GM23248 (cell line): ENCODE data around the gene NEURL2. TPM values are rescaled to one million over a fixed set of nuclear protein-coding genes. Genes with fewer than 3 reads are reported as not detected.

Experiments used
- DNase-seq: peaks from one replicate; pipeline ENCODE4 v3.0.0-alpha.2; 2015
- H2AFZ ChIP-seq: fragments of 200-600 bp; sonication (generic); 2 replicates; pipeline ENCODE4 v1.6.1; 2016; ENCODE audit warnings: antibody characterized with exemption
- H3F3A ChIP-seq: fragments of 200-600 bp; sonication (generic); 2 replicates; pipeline ENCODE4 v1.6.1; 2016; ENCODE audit warnings: mild to moderate bottlenecking, antibody characterized with exemption, mixed run types; ENCODE audit not compliant: insufficient read depth
- H3K27ac ChIP-seq: fragments of 200-600 bp; sonication (generic); 2 replicates; pipeline ENCODE4 v1.5.1; 2016; ENCODE audit warnings: mild to moderate bottlenecking
- H3K27me3 ChIP-seq: fragments of 200-600 bp; sonication (generic); replicated peaks from 2 replicates; pipeline ENCODE4 v1.6.1; 2016; ENCODE audit warnings: mild to moderate bottlenecking; ENCODE audit not compliant: insufficient read depth
- H3K36me3 ChIP-seq: fragments of 200-600 bp; sonication (generic); 2 replicates; pipeline ENCODE4 v1.6.1; 2016; ENCODE audit warnings: low read depth, mild to moderate bottlenecking
- H3K4me1 ChIP-seq: fragments of 200-600 bp; sonication (generic); 2 replicates; pipeline ENCODE4 v1.6.1; 2016; ENCODE audit warnings: mild to moderate bottlenecking; ENCODE audit not compliant: insufficient read depth
- H3K4me2 ChIP-seq: fragments of 200-600 bp; sonication (generic); one replicate; pipeline ENCODE4 v1.6.1; 2016; ENCODE audit warnings: mild to moderate bottlenecking; ENCODE audit not compliant: unreplicated experiment
- H3K4me3 ChIP-seq: fragments of 200-600 bp; sonication (generic); 2 replicates; pipeline ENCODE4 v1.5.1; 2016; ENCODE audit warnings: mild to moderate bottlenecking
- H3K79me2 ChIP-seq: fragments of 200-600 bp; sonication (generic); 2 replicates; pipeline ENCODE4 v1.6.1; 2016; ENCODE audit warnings: mild to moderate bottlenecking; ENCODE audit not compliant: insufficient read depth
- H3K9ac ChIP-seq: fragments of 200-600 bp; sonication (generic); 2 replicates; pipeline ENCODE4 v1.6.1; 2016; ENCODE audit warnings: mild to moderate bottlenecking
- H3K9me2 ChIP-seq: fragments of 200-600 bp; sonication (generic); 2 replicates; pipeline ENCODE4 v1.6.1; 2016; ENCODE audit warnings: mixed run types, mild to moderate bottlenecking, moderate library complexity; ENCODE audit not compliant: insufficient read depth
- H3K9me3 ChIP-seq: fragments of 200-600 bp; sonication (generic); one replicate; pipeline ENCODE4 v1.6.1; 2017; ENCODE audit warnings: low read depth
- H4K20me1 ChIP-seq: fragments of 200-600 bp; sonication (generic); 2 replicates; pipeline ENCODE4 v1.6.0; 2016; ENCODE audit not compliant: insufficient read depth
- EZH2 ChIP-seq: fragments of 200-600 bp; sonication (generic); IDR thresholded peaks from 2 replicates; pipeline ENCODE4 v1.6.1; 2018; ENCODE audit warnings: antibody characterized with exemption, mild to moderate bottlenecking; ENCODE audit not compliant: insufficient read depth, poor library complexity, severe bottlenecking
- EZH2phosphoT487 ChIP-seq: fragments of 200-600 bp; sonication (generic); IDR thresholded peaks from 2 replicates; pipeline ENCODE4 v1.6.1; 2018; ENCODE audit warnings: antibody characterized with exemption, moderate library complexity, mild to moderate bottlenecking, low read depth; ENCODE audit not compliant: insufficient read depth
- WGBS, 2 experiments: methylation state at CpG; one replicate each; pipeline ENCODE4 v1.1.6; 2015 to 2017; ENCODE audit warnings: low lambda C conversion rate in 2 of 2, low coverage in 1 of 2; ENCODE audit errors: missing lambda C conversion rate in 2 of 2; 5-methylcytosine and 5-hydroxymethylcytosine counted together
- in situ Hi-C: fragments of 300-500 bp; cut with MboI; formaldehyde crosslinking; loops from 2 replicates; pipeline ENCODE4 v1.15.0; 2020
- polyA plus RNA-seq: library from polyadenylated mRNA; unstranded; fragments of >200 nt; fragmentation: Nextera tagmentation; extraction: Ambion mirVana; gene quantifications from 2 replicates; pipeline ENCODE4 v1.2.1, GENCODE V29; 2016
- total RNA-seq: library from RNA; depleted of rRNA; stranded (reverse); fragments of >200 nt; shearing (Covaris generic); gene quantifications from 2 replicates; pipeline ENCODE4 v1.2.3, GENCODE V29; 2014

NEURL2 gene
- total and polyA plus RNA-seq, 2 experiments from 2014 or later = 2.1 to 4.3 TPM

- in situ Hi-C loops = no loop called here
- H3K4me1 ChIP-seq = peaks cover 6% of the 10 kb centered on the region
- no peaks in the 10 kb centered on the region for H3K9me3 ChIP-seq
- no peaks in the 10 kb centered on the region for H3K9me2 ChIP-seq
- H3K4me3 ChIP-seq = no peak overlapping the region
- H2AFZ ChIP-seq = no peak overlapping the region
- H3K79me2 ChIP-seq = no peaks in the 10 kb centered on the region
- DNase-seq = no peak
- H4K20me1 ChIP-seq = no peaks in the 10 kb centered on the region
- H3K4me2 ChIP-seq = no peak overlapping the region
- peaks cover 5% of the 10 kb centered on the region; the same call in 1 of the 2 replicates for H3F3A ChIP-seq
- no peaks in the 10 kb centered on the region for H3K27me3 ChIP-seq
- 86 to 88% methylated on average over 9 of the region's 9 CpGs for WGBS, 2 experiments
- TF ChIP-seq EZH2phosphoT487 (no peak), EZH2 (no peak)
- H3K9ac ChIP-seq = no peak overlapping the region
- H3K27ac ChIP-seq = no peak overlapping the region
- no peaks in the 10 kb centered on the region for H3K36me3 ChIP-seq
Measured at GRCh38 chr20:45920462-45921336, 29.7 kb upstream of the NEURL2 start.

- 66 to 71% methylated on average over 11 of the region's 11 CpGs for WGBS, 2 experiments
- TF ChIP-seq EZH2 (no peak), EZH2phosphoT487 (no peak)
- H3K36me3 ChIP-seq = no peaks in the 10 kb centered on the region
- H3K9me3 ChIP-seq = no peaks in the 10 kb centered on the region
- H3K4me1 ChIP-seq = peaks cover 6% of the 10 kb centered on the region
- peaks cover 5% of the 10 kb centered on the region; the same call in 1 of the 2 replicates for H3F3A ChIP-seq
- no peaks in the 10 kb centered on the region for H4K20me1 ChIP-seq
- H3K79me2 ChIP-seq = no peaks in the 10 kb centered on the region
- no peaks in the 10 kb centered on the region for H3K27me3 ChIP-seq
- H3K4me2 ChIP-seq = no peak overlapping the region
- no peak overlapping the region for H3K27ac ChIP-seq
- H3K9ac ChIP-seq = no peak overlapping the region
- no peak for DNase-seq
- no peak overlapping the region for H3K4me3 ChIP-seq
- no peak overlapping the region for H2AFZ ChIP-seq
- in situ Hi-C loops = no loop called here
- no peaks in the 10 kb centered on the region for H3K9me2 ChIP-seq
Measured at GRCh38 chr20:45919542-45920399, 28.8 kb upstream of the NEURL2 start.

GRCh38 chr20:45918779-45919537, 27.9 kb upstream of the NEURL2 start:
- in situ Hi-C loops = no loop called here
- Histone ChIP-seq H3K9me3 (no peaks in the 10 kb centered on the region), H3K36me3 (no peaks in the 10 kb centered on the region), H3F3A (peaks cover 5% of the 10 kb centered on the region; the same call in 1 of the 2 replicates), H3K9me2 (no peaks in the 10 kb centered on the region), H3K27ac (no peak overlapping the region), H4K20me1 (no peaks in the 10 kb centered on the region), H3K9ac (no peak overlapping the region), H3K79me2 (no peaks in the 10 kb centered on the region), H3K4me3 (no peak overlapping the region), H3K4me2 (no peak overlapping the region), H2AFZ (peak overlapping the region; percentile 35; the same call in 1 of the 2 replicates), H3K27me3 (no peaks in the 10 kb centered on the region), H3K4me1 (peaks cover 6% of the 10 kb centered on the region)
- WGBS, 2 experiments = 78 to 82% methylated on average over 12 of the region's 12 CpGs
- no peak for TF ChIP-seq EZH2
- no peak for TF ChIP-seq EZH2phosphoT487
- DNase-seq = no peak

- Histone ChIP-seq H3K27ac (no peak overlapping the region), H3F3A (peaks cover 5% of the 10 kb centered on the region; the same call in 1 of the 2 replicates), H3K4me2 (no peak overlapping the region), H3K4me3 (no peak overlapping the region), H2AFZ (peak overlapping the region; percentile 35), H3K9me3 (no peaks in the 10 kb centered on the region), H3K27me3 (no peaks in the 10 kb centered on the region), H4K20me1 (no peaks in the 10 kb centered on the region), H3K4me1 (peaks cover 6% of the 10 kb centered on the region), H3K36me3 (no peaks in the 10 kb centered on the region), H3K9ac (no peak overlapping the region), H3K9me2 (no peaks in the 10 kb centered on the region), H3K79me2 (no peaks in the 10 kb centered on the region)
- in situ Hi-C loops = no loop called here
- no peak for DNase-seq
- 47 to 55% methylated on average over 4 to 5 of the region's 5 CpGs for WGBS, 2 experiments
- TF ChIP-seq EZH2 (no peak), EZH2phosphoT487 (no peak)
Measured at GRCh38 chr20:45918182-45918737, 27.3 kb upstream of the NEURL2 start.
